Activated CD4-positive, CD25-positive, alpha-beta regulatory T cell (primary cell): ENCODE data around the gene SPRY4.
"Not testable (repeated sequence)": the region's sequence is repeated elsewhere in the genome, so short reads cannot be mapped to it uniquely, and the experiment has no call there.

Source experiments
- DNase-seq, 4 experiments: peaks; one replicate each; lab custom pipeline; 2025; lab: John Stamatoyannopoulos, UW

SPRY4 gene, protein sequence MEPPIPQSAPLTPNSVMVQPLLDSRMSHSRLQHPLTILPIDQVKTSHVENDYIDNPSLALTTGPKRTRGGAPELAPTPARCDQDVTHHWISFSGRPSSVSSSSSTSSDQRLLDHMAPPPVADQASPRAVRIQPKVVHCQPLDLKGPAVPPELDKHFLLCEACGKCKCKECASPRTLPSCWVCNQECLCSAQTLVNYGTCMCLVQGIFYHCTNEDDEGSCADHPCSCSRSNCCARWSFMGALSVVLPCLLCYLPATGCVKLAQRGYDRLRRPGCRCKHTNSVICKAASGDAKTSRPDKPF

DNA sequence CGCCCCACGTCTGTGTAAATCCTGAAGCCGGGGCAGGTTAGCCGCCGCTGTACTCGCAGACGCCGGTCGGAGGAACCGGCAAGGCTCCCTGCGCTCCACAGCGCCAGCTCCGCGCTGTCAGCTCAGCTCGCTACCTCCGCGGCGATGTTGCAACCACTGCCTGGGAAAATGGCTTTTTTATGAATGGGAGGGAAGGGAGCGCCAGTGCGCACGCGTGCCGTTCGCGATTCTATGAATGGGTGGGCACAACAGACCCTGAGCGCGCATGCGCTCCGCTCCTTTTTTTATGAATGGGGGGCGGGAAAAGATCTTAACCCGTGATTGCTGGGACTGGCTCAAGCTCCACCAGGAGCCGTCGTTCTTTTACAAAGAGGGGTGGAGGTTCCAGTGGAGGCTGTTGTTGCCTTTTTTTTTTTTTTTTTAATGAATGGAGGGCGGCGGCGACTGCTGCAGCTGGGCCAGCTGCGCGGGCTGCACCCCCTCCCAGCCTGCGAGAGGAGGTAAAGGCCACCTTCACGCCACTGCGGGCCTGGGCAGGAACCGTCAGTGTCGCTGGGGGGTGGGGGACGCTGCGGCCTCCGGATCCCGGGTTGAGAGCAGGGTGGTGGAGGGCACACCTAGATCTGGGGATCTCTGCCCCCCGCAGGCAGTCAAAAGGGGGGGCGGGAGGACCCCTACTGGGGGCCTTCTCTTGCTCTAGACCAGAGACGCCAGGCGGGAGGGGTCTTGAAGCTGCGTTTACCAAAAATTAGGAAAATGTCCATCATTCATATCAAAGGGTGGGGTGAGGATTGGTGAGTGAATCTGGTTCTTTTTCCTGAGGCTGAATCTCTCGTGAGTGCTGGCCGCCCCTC is at the start of gene SPRY4:
Gene SPRY4 (minus strand): TSS at position 151 of the 854 bp plus-strand sequence. CDS start 9,913 bp downstream, outside the sequence.
- DNase-seq: peak; percentile 37 to 62 (median 54)

DNA sequence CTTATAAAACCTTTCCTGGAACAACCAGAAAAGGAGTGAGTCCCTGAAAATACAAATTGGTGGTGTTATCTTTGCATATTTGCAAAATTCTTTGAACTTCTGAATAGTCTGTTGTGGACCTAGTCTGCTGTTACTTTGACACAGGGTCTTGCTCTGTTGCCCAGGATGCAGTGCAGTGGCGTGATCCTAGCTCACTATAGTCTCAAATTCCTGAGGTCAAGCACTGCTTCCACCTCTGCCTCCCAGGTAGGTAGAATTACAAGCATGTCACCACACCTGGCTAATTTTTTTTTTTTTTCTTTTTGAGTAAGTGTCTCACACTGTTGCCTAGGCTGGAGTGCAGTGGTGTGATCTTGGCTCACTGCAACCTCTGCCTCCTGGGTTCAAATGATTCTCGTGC is 43.7 kb upstream of the SPRY4 start:
- DNase-seq: no peak

DNA sequence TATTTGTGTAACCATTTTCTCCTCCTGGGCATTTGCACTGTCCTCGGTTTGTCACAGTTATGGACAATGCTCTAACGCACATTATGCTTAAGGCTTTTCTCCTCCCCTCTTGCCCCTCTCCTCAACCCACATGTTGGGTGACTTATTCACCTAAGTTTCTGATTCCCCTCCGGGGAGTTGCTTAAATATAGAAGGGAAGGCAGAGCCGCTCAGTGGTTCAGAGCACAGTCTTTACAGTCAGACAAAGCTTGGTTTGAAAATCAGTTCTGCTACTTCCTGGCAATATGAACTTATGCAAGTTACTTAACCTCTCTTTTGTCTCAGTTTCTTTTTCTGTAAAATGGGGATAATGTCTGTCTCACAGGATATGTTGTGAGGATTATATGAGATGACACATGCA is 41.2 kb upstream of the SPRY4 start:
- DNase-seq: no peak

DNA sequence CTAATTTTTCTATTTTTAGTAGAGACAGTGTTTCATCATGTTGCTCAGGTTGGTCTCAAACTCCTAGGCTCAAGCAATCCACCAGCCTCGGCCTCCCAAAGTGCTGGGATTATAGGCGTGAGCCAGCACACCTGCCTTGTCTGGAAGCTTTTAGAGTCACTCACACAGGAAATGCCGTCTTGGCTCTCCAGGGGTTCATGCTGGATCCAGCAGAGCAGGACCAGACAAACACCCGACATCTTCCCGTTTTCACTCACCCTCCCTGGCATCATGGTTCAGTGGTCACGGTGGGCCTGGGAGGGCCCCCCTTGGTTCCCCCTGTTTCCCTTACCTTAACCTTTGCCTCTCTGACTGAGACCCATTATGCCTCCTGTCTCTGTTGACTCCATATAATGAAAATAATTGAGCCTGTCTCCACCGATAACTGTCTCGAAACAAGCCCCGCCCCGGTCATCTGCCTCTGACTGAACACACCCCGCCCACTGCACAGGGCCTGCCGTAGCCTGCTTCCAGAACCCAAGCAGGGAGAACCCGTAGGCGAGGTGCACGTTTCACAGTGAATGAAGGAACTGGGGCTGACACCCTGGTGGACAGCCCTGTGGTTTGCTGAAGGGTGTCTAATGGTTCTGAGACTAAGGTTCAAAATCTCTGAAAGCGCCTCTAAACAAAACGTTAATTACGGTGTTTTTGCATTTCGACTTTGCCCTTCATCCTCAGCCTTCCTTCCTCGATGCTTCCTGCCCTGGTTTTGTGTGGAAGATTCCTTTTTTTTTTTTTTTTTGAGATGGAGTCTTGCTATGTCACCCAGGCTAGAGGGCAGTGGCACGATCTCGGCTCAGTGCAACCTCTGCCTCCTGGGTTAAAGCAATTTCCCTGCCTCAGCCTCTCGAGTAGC is 39.7 kb upstream of the SPRY4 start:
- DNase-seq: no peak

DNA sequence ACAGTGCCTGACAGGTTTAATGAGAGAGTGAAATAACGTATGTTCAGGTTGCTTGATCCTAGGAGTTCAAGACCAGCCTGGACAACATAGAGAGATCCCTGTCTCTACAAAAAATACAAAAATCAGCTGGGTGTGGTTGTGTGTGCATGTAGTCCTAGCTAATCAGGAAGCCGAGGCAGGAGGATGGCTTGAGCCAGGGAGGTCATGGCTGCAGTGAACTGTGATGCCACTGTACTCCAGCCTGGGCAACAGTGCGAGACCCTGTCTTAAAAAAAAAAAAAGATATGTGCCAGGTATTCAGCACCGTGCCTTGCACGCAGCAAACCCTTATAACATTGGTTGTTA is 38.8 kb upstream of the SPRY4 start:
- DNase-seq: no peak

DNA sequence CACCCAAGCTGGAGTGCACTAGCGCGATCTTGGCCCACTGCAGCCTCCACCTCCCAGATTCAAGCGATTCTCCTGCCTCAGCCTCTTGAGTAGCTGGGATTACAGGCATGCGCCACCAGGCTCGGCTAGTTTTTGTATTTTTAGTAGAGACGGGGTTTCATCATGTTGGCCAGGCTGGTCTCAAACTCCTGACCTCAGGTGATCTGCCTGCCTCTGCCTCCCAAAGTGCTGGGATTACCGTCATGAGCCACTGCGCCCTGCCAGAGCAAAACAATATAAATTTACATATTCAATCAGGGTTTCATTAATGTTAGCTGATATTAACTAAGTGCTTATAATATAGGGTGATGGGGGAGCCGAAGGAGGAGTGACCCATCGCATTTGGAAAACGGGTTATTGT is 37.4 kb upstream of the SPRY4 start:
- DNase-seq: not testable (repeated sequence)

DNA sequence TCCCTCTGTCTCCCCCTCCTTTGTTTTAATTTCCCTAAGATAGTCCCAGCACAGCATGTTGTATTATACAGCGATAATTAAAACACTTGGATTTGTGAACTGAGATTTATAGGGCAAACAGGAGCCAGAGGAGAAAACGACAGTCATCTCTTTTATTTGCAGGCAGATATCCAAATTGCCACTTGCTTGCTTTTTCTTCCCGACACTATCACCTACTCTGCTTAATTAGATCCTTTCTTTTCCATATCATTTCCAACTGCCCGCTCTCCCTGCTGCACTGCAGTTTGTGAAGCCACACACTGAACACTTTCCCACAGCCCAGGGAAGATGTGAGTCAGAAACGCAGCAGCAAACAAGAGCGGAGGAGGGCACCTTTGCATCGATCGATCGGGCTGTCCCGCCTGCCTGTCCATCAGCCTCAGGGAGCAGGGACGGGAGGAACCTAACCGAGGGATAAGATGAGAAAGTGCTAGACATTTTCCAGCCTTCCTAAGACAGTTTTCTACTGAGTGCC is 35.8 kb upstream of the SPRY4 start:
- no peak for DNase-seq

DNA sequence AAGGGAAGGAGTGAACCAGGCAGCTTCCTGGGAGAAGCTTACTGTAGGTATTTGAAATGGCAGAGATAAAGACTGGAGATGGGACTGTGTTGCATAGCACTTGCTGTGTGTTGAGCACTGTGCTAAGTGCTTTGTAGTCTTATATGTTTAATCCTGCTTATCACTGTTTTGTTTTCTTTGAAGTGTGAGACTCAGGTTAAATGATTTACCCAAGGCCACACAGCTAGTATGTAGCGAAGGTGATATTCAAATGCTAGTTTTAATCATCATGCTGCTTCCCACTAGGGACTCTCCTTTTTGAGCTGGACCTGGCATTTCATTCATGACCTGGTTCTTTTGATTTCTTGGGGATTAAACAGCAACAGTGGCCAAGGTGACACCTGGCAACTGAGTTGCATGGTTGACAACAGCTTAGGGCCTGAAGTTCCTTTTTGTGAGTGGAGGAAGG is 35.3 kb upstream of the SPRY4 start:
- no peak for DNase-seq

DNA sequence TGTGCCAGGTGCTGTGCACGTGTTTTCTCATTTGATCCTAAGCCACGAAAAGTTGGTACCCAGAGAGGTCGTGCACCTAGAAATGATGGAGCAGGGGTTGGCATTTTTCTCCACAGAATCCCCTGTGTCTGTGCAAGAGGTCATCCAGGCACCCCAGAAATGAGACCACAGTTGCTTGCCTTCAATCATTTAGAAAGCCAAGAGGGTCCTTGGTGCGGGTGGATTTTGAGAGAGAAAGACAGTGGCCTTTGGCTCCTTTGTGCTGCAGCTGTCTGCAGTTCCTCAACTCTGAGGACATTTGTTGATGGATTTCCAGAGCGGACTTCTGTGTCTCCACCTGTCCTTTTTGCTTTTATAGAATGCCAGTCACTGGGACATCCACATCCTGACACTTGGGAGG is 33.8 kb upstream of the SPRY4 start:
- no peak for DNase-seq

DNA sequence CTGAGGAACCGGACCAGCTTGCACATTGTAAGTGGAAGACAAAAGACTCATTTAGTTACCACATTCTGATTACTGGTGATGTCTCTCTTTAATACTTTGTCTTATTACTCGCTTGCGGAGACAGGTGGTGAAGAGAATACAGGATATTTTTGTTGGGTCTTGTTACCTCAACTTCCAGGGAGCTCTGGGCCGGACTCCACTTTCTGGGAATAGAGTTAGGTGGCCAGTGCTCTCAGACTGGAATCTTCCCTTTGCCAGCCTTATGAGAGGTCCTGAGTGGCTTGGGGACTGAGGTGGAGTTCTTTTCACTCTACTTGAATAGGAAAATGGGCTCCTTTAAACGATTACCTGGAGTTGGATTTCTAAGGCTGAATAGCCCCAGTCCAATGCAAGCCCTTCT is 33.3 kb upstream of the SPRY4 start:
- no peak for DNase-seq

DNA sequence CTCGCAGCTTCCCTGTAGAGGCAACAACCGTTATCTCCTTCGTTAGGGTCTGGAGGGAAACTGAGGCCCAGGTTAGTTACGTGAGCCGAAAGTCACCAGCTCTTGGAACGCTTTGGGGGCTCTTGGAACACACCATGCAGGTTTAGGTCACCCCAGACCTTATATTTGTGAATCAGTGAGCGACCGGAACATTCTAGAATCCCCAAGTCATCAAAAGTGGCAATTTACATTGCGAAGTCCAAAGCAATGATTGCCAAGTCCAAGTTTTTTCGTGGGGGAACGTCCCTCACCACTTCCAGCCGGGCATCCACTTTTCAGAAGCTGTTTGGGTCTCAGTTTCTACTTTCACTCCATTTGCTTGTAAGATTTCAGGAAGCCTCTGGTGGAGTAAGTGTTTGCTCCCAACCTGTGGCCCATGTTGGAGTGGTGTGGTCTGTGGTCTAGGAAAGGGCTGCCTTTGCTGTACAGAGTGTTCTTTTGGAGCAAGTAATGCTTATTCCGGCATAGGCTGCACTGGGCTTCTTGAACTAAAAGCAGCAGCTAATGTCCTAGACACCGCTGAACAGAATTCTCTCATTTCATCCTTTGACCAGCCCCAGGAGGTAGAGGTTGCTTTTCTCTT is 32.8 kb upstream of the SPRY4 start:
- no peak for DNase-seq

DNA sequence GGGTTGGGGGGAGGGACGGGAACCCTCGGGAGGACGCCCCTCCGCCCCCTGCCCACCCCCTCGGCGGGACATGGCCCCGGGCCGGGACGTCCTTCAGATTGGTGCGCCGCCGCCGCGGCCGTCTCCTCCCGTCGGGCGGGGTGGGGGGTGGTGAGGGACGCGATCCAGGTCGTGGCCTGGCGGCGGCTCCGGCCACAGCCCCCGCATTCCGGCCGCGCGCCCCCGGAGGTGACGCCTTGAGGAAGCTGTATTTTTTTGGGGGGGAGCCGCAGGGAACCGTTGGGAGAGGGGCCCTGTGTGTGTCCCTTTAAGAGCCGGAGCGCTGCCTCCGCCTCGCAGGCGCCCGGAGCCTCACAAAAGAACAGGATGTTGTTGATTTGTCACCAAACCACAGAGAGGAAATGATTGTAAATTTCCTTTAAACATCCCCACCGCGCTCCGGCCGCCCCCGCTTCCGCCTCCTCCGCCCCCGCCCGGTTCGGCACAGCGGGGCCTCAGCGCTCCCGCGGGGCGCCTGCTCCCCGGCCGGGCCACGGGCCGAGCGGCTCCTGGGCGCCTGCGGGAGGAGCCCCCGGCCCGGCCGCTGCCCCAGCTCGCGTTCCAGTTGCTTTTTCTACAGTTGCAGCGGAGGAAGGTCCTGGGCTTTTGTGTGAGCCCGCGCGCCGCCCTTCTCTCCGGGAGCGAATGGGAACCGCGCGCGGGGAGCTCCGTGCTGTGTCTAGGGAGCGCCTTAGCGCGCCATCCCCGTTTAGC is 32.1 kb upstream of the SPRY4 start:
- DNase-seq: peak; percentile 73 to 79 (median 74)

DNA sequence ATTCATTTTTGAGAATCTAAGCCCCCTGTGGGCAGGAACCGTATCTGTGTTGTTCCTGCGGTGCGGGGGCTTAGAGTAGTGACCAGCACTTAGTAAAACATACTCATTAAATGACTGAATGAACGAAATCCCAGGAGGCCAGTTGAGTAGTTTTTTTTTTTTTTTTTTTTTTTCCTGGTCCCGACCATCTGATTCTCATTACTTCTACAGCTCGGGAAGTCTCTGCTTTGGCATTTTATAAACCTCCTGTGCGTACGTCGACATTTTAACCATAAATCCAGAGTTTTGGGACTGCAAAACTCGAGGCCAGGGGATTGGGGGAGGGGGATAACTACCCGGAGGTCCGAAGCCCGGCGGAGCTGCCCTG is 31.5 kb upstream of the SPRY4 start:
- DNase-seq: no peak

DNA sequence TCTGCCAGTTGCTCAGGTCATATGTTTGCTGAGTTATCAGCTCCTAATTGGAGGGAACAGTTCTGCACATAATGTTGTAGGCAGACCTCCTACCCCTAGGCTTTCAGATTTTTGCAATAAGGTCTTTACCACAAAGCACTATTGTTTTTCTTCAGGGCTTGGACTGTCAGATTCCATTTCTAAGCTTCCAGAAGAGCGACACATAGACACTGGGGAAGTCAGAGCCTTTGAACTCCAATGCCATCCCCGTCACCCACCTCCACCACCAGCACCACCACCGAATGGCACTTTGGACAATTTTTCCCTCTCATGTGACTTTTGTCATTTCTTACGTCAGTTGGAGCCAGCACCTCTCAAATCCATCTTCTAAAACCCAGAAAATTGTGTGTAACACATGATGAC is 28.3 kb upstream of the SPRY4 start:
- no peak for DNase-seq

DNA sequence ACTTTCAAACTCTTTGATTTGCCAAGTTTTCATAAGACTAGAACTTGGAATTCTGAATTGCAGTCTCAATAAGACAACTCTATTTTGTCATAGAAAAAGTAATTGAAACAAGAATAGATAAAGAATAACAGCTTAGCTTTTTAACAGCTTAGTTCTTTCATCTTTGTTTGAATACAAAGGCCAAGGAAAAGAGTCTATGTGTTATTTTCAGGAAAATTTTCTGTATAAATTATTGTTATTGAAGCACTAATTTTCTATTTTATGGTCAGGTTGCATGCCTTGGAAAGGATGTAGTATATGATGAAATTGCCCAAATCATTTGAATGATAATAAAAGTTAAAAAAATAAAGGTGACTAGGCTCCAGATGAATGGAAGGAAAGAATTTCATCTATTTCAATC is 25.2 kb upstream of the SPRY4 start:
- no peak for DNase-seq

DNA sequence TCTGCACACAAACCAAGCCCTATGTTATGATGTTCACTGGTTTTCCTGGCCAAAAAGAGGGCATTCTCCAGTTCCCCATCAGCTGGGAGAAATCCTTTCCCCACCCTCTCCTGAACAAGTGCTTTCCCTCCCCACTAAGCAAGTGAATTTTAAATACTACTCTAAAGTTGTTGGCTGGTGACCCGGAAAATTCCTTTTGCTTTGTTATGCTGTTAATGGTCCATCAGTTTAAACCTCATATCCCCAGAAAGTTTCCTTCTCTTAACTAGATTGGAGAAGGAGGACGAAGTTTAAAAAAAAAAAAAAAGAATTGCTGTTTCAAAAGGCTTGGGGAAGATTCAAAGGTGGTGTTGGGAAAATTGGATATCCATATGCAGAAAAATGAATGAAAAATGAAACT is 21.9 kb upstream of the SPRY4 start:
- no peak for DNase-seq

DNA sequence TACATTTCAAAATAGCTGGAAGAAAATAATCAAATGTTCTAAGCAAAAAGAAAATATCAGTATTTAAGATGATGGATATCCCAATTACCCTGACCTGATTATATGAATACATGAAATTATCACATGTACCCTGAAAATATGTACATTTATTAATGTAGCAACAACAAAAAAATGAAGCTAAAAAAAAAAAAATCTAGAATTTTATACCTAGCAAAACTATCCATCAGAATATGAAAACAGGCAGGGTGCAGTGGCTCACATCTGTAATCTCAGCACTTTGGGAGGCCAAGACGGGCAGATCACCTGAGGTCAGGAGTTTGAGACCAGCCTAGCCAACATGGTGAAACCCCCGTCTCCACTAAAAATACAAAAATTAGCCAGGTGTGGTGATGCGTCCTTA is 20.1 kb upstream of the SPRY4 start:
- DNase-seq: not testable (repeated sequence)

DNA sequence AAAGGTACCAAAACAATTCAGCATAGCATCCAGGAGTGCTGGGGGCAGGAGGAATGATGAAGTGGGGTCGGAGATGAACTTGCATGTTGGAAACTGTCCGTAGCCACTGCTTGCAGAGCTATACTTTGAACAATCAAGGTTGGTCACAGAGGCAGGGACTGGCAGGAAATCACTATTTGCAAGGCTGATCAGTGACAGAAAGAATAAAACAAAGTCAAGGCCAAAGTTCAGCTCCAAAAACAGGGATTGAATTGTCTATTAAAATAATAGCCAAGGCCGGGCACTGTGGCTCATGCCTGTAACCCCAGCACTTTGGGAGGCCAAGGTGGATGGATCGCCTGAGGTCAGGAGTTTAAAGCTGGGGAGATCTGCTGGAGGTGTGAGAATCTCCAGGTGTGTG is 18.7 kb upstream of the SPRY4 start:
- DNase-seq: no peak

DNA sequence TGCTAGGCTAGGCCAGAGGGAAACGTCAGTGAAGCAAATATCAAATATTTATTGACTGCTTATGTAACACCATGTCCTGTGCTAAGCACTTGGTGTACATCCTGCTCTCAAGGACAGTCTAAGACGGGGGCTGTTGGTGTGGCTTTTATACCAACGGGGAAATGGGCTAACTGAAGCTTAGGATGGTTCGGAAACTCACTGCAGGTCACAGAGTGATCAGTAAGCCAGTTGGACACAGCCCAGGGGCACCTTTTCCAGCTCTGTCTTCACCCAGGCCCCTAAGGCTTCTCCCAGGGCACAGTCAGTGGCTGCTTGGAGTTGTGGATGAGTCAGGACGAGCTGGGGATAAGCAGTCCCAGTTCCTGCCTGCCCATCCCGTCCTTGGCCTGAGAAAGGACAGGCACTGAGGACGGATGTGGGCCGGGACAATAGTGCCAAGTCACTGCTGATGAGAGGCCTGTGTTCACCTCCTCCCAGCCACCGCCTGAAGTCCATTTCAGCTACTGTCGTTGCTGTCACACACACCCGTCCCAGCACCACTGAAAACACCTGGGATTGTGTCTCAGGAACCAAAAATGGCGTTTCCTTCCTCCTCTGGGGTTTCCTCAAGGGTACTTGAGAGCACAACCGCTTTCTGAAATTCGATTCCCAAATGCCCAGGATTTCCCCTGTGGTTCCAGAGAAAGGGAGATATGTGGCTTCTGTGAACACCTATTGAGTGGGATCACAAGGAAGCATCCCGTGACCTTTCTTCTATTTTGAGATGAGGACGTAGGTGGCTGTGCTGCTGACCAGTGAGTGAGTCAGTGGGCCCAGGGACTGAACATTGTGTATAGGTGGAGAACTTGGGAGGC is 17.5 kb upstream of the SPRY4 start:
- DNase-seq: no peak

DNA sequence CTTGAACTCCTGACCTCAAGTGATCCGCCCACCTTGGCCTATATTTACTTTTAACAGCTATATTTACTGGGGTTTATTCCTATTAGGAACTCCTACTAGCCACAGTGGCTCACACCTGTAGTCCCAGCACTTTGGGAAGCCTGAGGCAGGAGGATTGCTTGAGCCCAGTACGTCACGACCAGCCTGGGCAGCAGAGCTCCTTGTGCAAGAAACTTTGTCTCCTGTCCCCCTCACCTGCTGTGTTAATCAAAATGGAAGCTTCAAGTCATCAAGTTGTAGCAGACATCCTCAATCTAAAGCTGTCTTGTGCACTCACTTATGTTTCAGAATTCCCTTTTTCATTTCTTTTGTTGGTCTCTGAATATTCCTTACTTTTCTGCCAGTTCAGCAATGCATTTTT is 15.0 kb upstream of the SPRY4 start:
- DNase-seq: no peak
